BE2C (cell line): ENCODE results near the gene CORO2B.
"Not testable (repeated sequence)": the region's sequence is repeated elsewhere in the genome, so short reads cannot be mapped to it uniquely, and the experiment has no call there.

Experiments
- DNase-seq: peaks from one replicate; pipeline ENCODE4 v3.0.0-alpha.2; 2020
- H3K27me3 ChIP-seq: fragments of 250-450 bp; sonication (Bioruptor Pico); 2 replicates; pipeline ENCODE4 v1.5.1; 2020; ENCODE audit warnings: mild to moderate bottlenecking
- H3K36me3 ChIP-seq: fragments of 250-450 bp; sonication (Bioruptor Pico); 2 replicates; pipeline ENCODE4 v1.5.1; 2020; ENCODE audit warnings: mild to moderate bottlenecking
- H3K4me1 ChIP-seq: fragments of 250-450 bp; sonication (Bioruptor Pico); 2 replicates; pipeline ENCODE4 v1.5.1; 2020
- H3K4me3 ChIP-seq: 2 replicates; pipeline ENCODE4 v1.5.1; 2011; ENCODE audit warnings: low read depth, low read length
- H3K9me3 ChIP-seq: fragments of 250-450 bp; sonication (Bioruptor Pico); 2 replicates; pipeline ENCODE4 v1.5.1; 2020
- CTCF ChIP-seq: IDR thresholded peaks from 2 replicates; pipeline ENCODE4 v1.5.1; 2012; ENCODE audit warnings: mild to moderate bottlenecking, low read depth, low read length

The CORO2B gene

GRCh38 chr15:68749365-68749764 lies 170.6 kb downstream of the CORO2B start:
- H3K9me3 ChIP-seq: no peaks in the 10 kb centered on the region
- DNase-seq: no peak
- no peak overlapping the region for H3K4me3 ChIP-seq
- no peaks in the 10 kb centered on the region for H3K36me3 ChIP-seq
- H3K27me3 ChIP-seq: no peaks in the 10 kb centered on the region
- no peak for TF ChIP-seq CTCF
- H3K4me1 ChIP-seq: no peaks in the 10 kb centered on the region

GRCh38 chr15:68749793-68750192 lies 171.0 kb downstream of the CORO2B start:
- no peak for DNase-seq
- no peaks in the 10 kb centered on the region for H3K4me1 ChIP-seq
- no peaks in the 10 kb centered on the region for H3K36me3 ChIP-seq
- H3K9me3 ChIP-seq: no peaks in the 10 kb centered on the region
- TF ChIP-seq CTCF: no peak
- no peak overlapping the region for H3K4me3 ChIP-seq
- no peaks in the 10 kb centered on the region for H3K27me3 ChIP-seq

DNA sequence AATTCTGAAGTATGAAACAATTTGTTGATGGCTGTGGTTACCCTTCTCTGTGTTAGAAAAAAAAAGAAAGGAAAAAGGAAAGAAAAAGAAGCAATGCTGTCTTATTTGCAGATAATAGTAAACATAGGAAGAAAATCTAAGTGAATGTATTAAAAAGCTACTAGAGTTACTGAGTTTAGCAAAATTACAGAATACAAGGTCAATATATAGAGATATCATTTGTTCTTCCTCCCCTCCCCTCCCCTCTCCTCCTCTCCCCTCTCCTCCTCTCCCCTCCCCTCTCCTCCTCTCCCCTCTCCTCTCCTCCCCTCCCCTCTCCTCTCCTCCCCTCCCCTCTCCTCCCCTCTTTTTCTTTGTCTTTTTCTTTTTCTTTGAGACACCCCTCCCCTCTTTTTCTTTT lies 172.8 kb downstream of the CORO2B start:
- no peak for DNase-seq
- H3K27me3 ChIP-seq: no peaks in the 10 kb centered on the region
- TF ChIP-seq CTCF: no peak

GRCh38 chr15:68755731-68756130 lies 176.9 kb downstream of the CORO2B start:
- no peak for DNase-seq
- TF ChIP-seq CTCF: no peak
- H3K27me3 ChIP-seq: no peaks in the 10 kb centered on the region

More for the DNA sequence above, 172.8 kb downstream of the CORO2B start:
- no peak overlapping the region for H3K4me3 ChIP-seq
- H3K36me3 ChIP-seq: no peaks in the 10 kb centered on the region
- no peaks in the 10 kb centered on the region for H3K4me1 ChIP-seq
- H3K9me3 ChIP-seq: no peaks in the 10 kb centered on the region; the same call in 1 of the 2 replicates

GRCh38 chr15:68759982-68760579 lies 181.3 kb downstream of the CORO2B start:
- not testable (repeated sequence) for H3K27me3 ChIP-seq, DNase-seq, H3K4me3 ChIP-seq, H3K4me1 ChIP-seq, H3K9me3 ChIP-seq, H3K36me3 ChIP-seq

More at GRCh38 chr15:68755731-68756130, 176.9 kb downstream of the CORO2B start:
- H3K9me3 ChIP-seq: no peaks in the 10 kb centered on the region; the same call in 1 of the 2 replicates
- H3K4me3 ChIP-seq: no peak overlapping the region
- no peaks in the 10 kb centered on the region for H3K4me1 ChIP-seq
- no peaks in the 10 kb centered on the region for H3K36me3 ChIP-seq

GRCh38 chr15:68763063-68763462 lies 184.3 kb downstream of the CORO2B start:
- Histone ChIP-seq H3K9me3 (no peaks in the 10 kb centered on the region), H3K4me1 (no peaks in the 10 kb centered on the region; the same call in 1 of the 2 replicates), H3K27me3 (0 out of 2 replicates have a peak, but pooled peaks cover 7% of the 10 kb centered on the region), H3K4me3 (no peak overlapping the region), H3K36me3 (no peaks in the 10 kb centered on the region)
- TF ChIP-seq CTCF: no peak
- DNase-seq: no peak
